GM23338 (cell line): ENCODE measurements around the gene ARHGAP1. TPM values are rescaled to one million over a fixed set of nuclear protein-coding genes. Genes with fewer than 3 reads are reported as not detected.

Source experiments
- ATAC-seq: fragments of 200-7000 bp; cut with Tn5 transposase; 3 replicates; pipeline ENCODE4 v1.9.1; 2020
- DNase-seq: peaks from one replicate; pipeline ENCODE4 v3.0.0-alpha.2; 2015; ENCODE audit warnings: low spot score
- H2AFZ ChIP-seq: fragments of 200-600 bp; sonication (generic); 2 replicates; pipeline ENCODE4 v1.8.0; 2016; ENCODE audit warnings: antibody characterized with exemption, mild to moderate bottlenecking, moderate library complexity
- H3F3A ChIP-seq: fragments of 200-600 bp; sonication (generic); replicated peaks from 2 replicates; pipeline ENCODE4 v1.8.0; 2017; ENCODE audit warnings: antibody characterized with exemption, mixed run types, low read depth
- H3K27ac ChIP-seq: fragments of 200-600 bp; sonication (generic); 2 replicates; pipeline ENCODE4 v1.6.1; 2016; ENCODE audit warnings: low read depth
- H3K27me3 ChIP-seq: fragments of 200-600 bp; sonication (generic); 2 replicates; pipeline ENCODE4 v1.8.0; 2016; ENCODE audit warnings: mild to moderate bottlenecking, mixed run types, moderate library complexity; ENCODE audit not compliant: insufficient read depth
- H3K36me3 ChIP-seq: fragments of 200-600 bp; sonication (generic); 2 replicates; pipeline ENCODE4 v1.8.0; 2016; ENCODE audit warnings: mild to moderate bottlenecking; ENCODE audit not compliant: insufficient read depth
- H3K4me1 ChIP-seq: fragments of 200-600 bp; sonication (generic); 2 replicates; pipeline ENCODE4 v1.8.0; 2016; ENCODE audit warnings: mild to moderate bottlenecking, moderate library complexity; ENCODE audit not compliant: insufficient read depth
- H3K4me2 ChIP-seq: fragments of 200-600 bp; sonication (generic); 2 replicates; pipeline ENCODE4 v1.7.1; 2017; ENCODE audit warnings: mixed run types
- H3K4me3 ChIP-seq: fragments of 200-600 bp; sonication (generic); 2 replicates; pipeline ENCODE4 v1.6.1; 2016; ENCODE audit warnings: mixed run types
- H3K79me2 ChIP-seq: fragments of 200-600 bp; sonication (generic); replicated peaks from 2 replicates; pipeline ENCODE4 v1.8.0; 2017; ENCODE audit warnings: mild to moderate bottlenecking; ENCODE audit not compliant: insufficient read depth
- H3K9me2 ChIP-seq: fragments of 200-600 bp; sonication (generic); 2 replicates; pipeline ENCODE4 v1.8.0; 2017; ENCODE audit not compliant: insufficient read depth
- H4K20me1 ChIP-seq: fragments of 200-600 bp; sonication (generic); replicated peaks from 2 replicates; pipeline ENCODE4 v1.8.0; 2017; ENCODE audit warnings: mild to moderate bottlenecking; ENCODE audit not compliant: insufficient read depth
- H3K27ac Mint-ChIP-seq: 2 replicates; pipeline ENCODE4 v1.8.0; 2020; ENCODE audit warnings: inconsistent platforms, mild to moderate bottlenecking, moderate library complexity, mixed read lengths
- H3K27me3 Mint-ChIP-seq: 3 replicates; pipeline ENCODE4 v1.8.0; 2022; ENCODE audit warnings: low read depth, mild to moderate bottlenecking, moderate library complexity, mixed read lengths, inconsistent platforms; ENCODE audit not compliant: insufficient read depth, poor library complexity
- H3K36me3 Mint-ChIP-seq: 3 replicates; pipeline ENCODE4 v1.8.0; 2021; ENCODE audit warnings: low read depth, mild to moderate bottlenecking, inconsistent platforms, moderate library complexity, mixed read lengths
- H3K4me1 Mint-ChIP-seq: 3 replicates; pipeline ENCODE4 v1.8.0; 2020; ENCODE audit warnings: mild to moderate bottlenecking, inconsistent platforms, mixed read lengths
- H3K4me3 Mint-ChIP-seq: 3 replicates; pipeline ENCODE4 v1.8.0; 2021; ENCODE audit warnings: moderate library complexity, mild to moderate bottlenecking, inconsistent platforms, mixed read lengths
- H3K9me3 Mint-ChIP-seq: 3 replicates; pipeline ENCODE4 v1.8.0; 2020; ENCODE audit warnings: moderate library complexity, mild to moderate bottlenecking, inconsistent platforms, mixed read lengths
- CREB1 ChIP-seq: fragments of 250-450 bp; sonication (Bioruptor Pico); IDR thresholded peaks from 2 replicates; pipeline ENCODE4 v1.5.0; 2020; ENCODE audit warnings: low read depth, mild to moderate bottlenecking, moderate library complexity
- EZH2 ChIP-seq: fragments of 200-600 bp; sonication (generic); IDR thresholded peaks from one replicate; pipeline ENCODE4 v1.8.0; 2017; ENCODE audit warnings: antibody characterized with exemption, mild to moderate bottlenecking, low read depth; ENCODE audit not compliant: unreplicated experiment
- EZH2phosphoT487 ChIP-seq: fragments of 200-600 bp; sonication (generic); IDR thresholded peaks from one replicate; pipeline ENCODE4 v1.8.1; 2018; ENCODE audit warnings: antibody characterized with exemption; ENCODE audit not compliant: unreplicated experiment
- JUNB ChIP-seq: IDR thresholded peaks from one replicate; pipeline ENCODE4 v1.6.1; 2016; ENCODE audit warnings: antibody characterized with exemption; ENCODE audit not compliant: unreplicated experiment
- NANOG ChIP-seq: IDR thresholded peaks from 2 replicates; pipeline ENCODE4 v1.6.1; 2016; ENCODE audit warnings: antibody characterized with exemption, borderline replicate concordance
- POLR2AphosphoS5 ChIP-seq: IDR thresholded peaks from 2 replicates; pipeline ENCODE4 v1.6.1; 2016; ENCODE audit warnings: antibody characterized with exemption, low read depth
- STAT1 ChIP-seq: IDR thresholded peaks from one replicate; pipeline ENCODE4 v1.6.1; 2016; ENCODE audit warnings: antibody characterized with exemption; ENCODE audit not compliant: unreplicated experiment
- ZNF114 ChIP-seq: fragments of 250-450 bp; sonication (Bioruptor Pico); IDR thresholded peaks from 2 replicates; pipeline ENCODE4 v1.5.0; 2020; ENCODE audit warnings: mild to moderate bottlenecking, moderate library complexity
- ZNF331 ChIP-seq: fragments of 250-450 bp; sonication (Bioruptor Pico); IDR thresholded peaks from 2 replicates; pipeline ENCODE4 v1.5.0; 2020; ENCODE audit warnings: low read depth, mild to moderate bottlenecking, moderate library complexity
- polyA plus RNA-seq: library from polyadenylated mRNA; unstranded; fragments of >200 nt; fragmentation: Nextera tagmentation; extraction: Ambion mirVana; gene quantifications from 2 replicates; pipeline ENCODE4 v1.2.1, GENCODE V29; 2016
- total RNA-seq: library from RNA; depleted of rRNA; stranded (reverse); fragments of >200 nt; shearing (Covaris generic); gene quantifications from 2 replicates; pipeline ENCODE4 v1.2.3, GENCODE V29; 2014
- TF ChIP-seq, protein P1 (sequence below), 2 experiments: fragments of 200-600 bp in 1 of 2; sonication (generic) in 1 of 2; conservative IDR thresholded peaks; 2 replicates each; pipeline versions ENCODE4 v1.5.1 to v1.6.1; 2016 to 2017; ENCODE audit warnings: antibody characterized with exemption in 2 of 2, low read depth in 2 of 2, mild to moderate bottlenecking in 2 of 2, moderate library complexity in 1 of 2
- TF ChIP-seq, protein P2 (sequence below): IDR thresholded peaks from 2 replicates; pipeline ENCODE4 v1.6.1; 2016; ENCODE audit warnings: antibody characterized with exemption
- TF ChIP-seq, protein P3 (sequence below): fragments of 250-450 bp; sonication (Bioruptor Pico); IDR thresholded peaks from 2 replicates; pipeline ENCODE4 v1.5.0; 2020; ENCODE audit warnings: mild to moderate bottlenecking, moderate library complexity
- TF ChIP-seq, protein P4 (sequence below): IDR thresholded peaks from one replicate; pipeline ENCODE4 v1.6.1; 2018; ENCODE audit warnings: antibody characterized with exemption; ENCODE audit not compliant: unreplicated experiment

Gene ARHGAP1
- total and polyA plus RNA-seq, 2 experiments from 2014 or later: 23.4 to 38.1 TPM

DNA sequence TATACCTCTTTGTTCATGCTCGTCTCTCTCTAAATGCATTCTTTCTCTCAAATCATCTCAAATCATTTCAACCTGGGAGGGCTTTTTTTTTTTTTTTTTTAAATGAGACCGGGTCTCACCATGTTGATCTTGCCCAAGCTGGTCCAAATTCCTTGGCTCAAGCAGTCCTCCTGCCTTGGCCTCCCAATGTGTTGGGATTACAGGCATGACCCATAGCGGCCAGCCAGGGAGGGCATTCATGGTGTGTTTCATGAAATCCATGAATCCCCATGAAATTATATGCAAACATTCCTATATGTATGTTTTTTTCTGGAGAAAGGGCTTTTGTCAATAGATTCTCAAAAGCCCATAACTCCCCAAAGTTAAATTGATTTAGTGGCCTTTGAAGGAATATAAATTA, 56.9 kb downstream of the ARHGAP1 start:
- Mint-ChIP-seq H3K4me1 (no peaks in the 10 kb centered on the region), H3K27me3 (peaks cover 2% of the 10 kb centered on the region), H3K4me3 (no peak overlapping the region), H3K27ac (no peak overlapping the region), H3K9me3 (no peaks in the 10 kb centered on the region; the same call in 2 of the 3 replicates), H3K36me3 (peaks cover 36% of the 10 kb centered on the region; the same call in 2 of the 3 replicates)
- Histone ChIP-seq H3K27me3 (no peaks in the 10 kb centered on the region), H2AFZ (no peak overlapping the region), H4K20me1 (peaks cover 12% of the 10 kb centered on the region; the same call in 1 of the 2 replicates), H3F3A (no peaks in the 10 kb centered on the region), H3K9me2 (0 out of 2 replicates have a peak, but pooled peaks cover 7% of the 10 kb centered on the region), H3K36me3 (peaks cover 5% of the 10 kb centered on the region), H3K27ac (0 out of 2 replicates have a peak overlapping the region, but pooled peaks have one; percentile 30), H3K4me3 (no peak overlapping the region), H3K4me2 (no peak overlapping the region), H3K4me1 (no peaks in the 10 kb centered on the region), H3K79me2 (0 out of 2 replicates have a peak, but pooled peaks cover 4% of the 10 kb centered on the region)
- TF ChIP-seq STAT1 (no peak), EZH2phosphoT487 (no peak), CREB1 (CRISPR knock-in tag) (no peak), POLR2AphosphoS5 (no peak), ZNF114 (CRISPR knock-in tag) (no peak), NANOG (no peak), JUNB (no peak), EZH2 (no peak), ZNF331 (CRISPR knock-in tag) (no peak)
- TF ChIP-seq, protein P1, sequence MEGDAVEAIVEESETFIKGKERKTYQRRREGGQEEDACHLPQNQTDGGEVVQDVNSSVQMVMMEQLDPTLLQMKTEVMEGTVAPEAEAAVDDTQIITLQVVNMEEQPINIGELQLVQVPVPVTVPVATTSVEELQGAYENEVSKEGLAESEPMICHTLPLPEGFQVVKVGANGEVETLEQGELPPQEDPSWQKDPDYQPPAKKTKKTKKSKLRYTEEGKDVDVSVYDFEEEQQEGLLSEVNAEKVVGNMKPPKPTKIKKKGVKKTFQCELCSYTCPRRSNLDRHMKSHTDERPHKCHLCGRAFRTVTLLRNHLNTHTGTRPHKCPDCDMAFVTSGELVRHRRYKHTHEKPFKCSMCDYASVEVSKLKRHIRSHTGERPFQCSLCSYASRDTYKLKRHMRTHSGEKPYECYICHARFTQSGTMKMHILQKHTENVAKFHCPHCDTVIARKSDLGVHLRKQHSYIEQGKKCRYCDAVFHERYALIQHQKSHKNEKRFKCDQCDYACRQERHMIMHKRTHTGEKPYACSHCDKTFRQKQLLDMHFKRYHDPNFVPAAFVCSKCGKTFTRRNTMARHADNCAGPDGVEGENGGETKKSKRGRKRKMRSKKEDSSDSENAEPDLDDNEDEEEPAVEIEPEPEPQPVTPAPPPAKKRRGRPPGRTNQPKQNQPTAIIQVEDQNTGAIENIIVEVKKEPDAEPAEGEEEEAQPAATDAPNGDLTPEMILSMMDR (conservative IDR thresholded peaks at IDR 0.05; ENCODE audit: low read depth in 2 of 2): no peak
- TF ChIP-seq, protein P2, sequence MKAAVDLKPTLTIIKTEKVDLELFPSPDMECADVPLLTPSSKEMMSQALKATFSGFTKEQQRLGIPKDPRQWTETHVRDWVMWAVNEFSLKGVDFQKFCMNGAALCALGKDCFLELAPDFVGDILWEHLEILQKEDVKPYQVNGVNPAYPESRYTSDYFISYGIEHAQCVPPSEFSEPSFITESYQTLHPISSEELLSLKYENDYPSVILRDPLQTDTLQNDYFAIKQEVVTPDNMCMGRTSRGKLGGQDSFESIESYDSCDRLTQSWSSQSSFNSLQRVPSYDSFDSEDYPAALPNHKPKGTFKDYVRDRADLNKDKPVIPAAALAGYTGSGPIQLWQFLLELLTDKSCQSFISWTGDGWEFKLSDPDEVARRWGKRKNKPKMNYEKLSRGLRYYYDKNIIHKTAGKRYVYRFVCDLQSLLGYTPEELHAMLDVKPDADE: no peak
- TF ChIP-seq, protein P3, sequence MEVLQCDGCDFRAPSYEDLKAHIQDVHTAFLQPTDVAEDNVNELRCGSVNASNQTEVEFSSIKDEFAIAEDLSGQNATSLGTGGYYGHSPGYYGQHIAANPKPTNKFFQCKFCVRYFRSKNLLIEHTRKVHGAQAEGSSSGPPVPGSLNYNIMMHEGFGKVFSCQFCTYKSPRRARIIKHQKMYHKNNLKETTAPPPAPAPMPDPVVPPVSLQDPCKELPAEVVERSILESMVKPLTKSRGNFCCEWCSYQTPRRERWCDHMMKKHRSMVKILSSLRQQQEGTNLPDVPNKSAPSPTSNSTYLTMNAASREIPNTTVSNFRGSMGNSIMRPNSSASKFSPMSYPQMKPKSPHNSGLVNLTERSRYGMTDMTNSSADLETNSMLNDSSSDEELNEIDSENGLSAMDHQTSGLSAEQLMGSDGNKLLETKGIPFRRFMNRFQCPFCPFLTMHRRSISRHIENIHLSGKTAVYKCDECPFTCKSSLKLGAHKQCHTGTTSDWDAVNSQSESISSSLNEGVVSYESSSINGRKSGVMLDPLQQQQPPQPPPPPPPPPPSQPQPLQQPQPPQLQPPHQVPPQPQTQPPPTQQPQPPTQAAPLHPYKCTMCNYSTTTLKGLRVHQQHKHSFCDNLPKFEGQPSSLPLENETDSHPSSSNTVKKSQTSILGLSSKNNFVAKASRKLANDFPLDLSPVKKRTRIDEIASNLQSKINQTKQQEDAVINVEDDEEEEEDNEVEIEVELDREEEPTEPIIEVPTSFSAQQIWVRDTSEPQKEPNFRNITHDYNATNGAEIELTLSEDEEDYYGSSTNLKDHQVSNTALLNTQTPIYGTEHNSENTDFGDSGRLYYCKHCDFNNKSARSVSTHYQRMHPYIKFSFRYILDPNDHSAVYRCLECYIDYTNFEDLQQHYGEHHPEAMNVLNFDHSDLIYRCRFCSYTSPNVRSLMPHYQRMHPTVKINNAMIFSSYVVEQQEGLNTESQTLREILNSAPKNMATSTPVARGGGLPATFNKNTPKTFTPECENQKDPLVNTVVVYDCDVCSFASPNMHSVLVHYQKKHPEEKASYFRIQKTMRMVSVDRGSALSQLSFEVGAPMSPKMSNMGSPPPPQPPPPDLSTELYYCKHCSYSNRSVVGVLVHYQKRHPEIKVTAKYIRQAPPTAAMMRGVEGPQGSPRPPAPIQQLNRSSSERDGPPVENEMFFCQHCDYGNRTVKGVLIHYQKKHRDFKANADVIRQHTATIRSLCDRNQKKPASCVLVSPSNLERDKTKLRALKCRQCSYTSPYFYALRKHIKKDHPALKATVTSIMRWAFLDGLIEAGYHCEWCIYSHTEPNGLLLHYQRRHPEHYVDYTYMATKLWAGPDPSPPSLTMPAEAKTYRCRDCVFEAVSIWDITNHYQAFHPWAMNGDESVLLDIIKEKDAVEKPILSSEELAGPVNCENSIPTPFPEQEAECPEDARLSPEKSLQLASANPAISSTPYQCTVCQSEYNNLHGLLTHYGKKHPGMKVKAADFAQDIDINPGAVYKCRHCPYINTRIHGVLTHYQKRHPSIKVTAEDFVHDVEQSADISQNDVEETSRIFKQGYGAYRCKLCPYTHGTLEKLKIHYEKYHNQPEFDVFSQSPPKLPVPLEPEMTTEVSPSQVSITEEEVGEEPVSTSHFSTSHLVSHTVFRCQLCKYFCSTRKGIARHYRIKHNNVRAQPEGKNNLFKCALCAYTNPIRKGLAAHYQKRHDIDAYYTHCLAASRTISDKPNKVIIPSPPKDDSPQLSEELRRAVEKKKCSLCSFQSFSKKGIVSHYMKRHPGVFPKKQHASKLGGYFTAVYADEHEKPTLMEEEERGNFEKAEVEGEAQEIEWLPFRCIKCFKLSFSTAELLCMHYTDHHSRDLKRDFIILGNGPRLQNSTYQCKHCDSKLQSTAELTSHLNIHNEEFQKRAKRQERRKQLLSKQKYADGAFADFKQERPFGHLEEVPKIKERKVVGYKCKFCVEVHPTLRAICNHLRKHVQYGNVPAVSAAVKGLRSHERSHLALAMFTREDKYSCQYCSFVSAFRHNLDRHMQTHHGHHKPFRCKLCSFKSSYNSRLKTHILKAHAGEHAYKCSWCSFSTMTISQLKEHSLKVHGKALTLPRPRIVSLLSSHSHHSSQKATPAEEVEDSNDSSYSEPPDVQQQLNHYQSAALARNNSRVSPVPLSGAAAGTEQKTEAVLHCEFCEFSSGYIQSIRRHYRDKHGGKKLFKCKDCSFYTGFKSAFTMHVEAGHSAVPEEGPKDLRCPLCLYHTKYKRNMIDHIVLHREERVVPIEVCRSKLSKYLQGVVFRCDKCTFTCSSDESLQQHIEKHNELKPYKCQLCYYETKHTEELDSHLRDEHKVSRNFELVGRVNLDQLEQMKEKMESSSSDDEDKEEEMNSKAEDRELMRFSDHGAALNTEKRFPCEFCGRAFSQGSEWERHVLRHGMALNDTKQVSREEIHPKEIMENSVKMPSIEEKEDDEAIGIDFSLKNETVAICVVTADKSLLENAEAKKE (CRISPR knock-in tag): no peak
- TF ChIP-seq, protein P4, sequence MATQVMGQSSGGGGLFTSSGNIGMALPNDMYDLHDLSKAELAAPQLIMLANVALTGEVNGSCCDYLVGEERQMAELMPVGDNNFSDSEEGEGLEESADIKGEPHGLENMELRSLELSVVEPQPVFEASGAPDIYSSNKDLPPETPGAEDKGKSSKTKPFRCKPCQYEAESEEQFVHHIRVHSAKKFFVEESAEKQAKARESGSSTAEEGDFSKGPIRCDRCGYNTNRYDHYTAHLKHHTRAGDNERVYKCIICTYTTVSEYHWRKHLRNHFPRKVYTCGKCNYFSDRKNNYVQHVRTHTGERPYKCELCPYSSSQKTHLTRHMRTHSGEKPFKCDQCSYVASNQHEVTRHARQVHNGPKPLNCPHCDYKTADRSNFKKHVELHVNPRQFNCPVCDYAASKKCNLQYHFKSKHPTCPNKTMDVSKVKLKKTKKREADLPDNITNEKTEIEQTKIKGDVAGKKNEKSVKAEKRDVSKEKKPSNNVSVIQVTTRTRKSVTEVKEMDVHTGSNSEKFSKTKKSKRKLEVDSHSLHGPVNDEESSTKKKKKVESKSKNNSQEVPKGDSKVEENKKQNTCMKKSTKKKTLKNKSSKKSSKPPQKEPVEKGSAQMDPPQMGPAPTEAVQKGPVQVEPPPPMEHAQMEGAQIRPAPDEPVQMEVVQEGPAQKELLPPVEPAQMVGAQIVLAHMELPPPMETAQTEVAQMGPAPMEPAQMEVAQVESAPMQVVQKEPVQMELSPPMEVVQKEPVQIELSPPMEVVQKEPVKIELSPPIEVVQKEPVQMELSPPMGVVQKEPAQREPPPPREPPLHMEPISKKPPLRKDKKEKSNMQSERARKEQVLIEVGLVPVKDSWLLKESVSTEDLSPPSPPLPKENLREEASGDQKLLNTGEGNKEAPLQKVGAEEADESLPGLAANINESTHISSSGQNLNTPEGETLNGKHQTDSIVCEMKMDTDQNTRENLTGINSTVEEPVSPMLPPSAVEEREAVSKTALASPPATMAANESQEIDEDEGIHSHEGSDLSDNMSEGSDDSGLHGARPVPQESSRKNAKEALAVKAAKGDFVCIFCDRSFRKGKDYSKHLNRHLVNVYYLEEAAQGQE: no peak
- DNase-seq: no peak
- ATAC-seq: no peak
